Nucleus accumbens (tissue), 56 donors: ENCODE data around the gene PCNX1.
A peak's percentile ranks its signal among the peaks of the same experiment; 100 is the strongest.
"Not testable (repeated sequence)": the region's sequence is repeated elsewhere in the genome, so short reads cannot be mapped to it uniquely, and the experiment has no call there.

Source experiments
- DNase-seq, 56 donors: peaks; one replicate each; lab custom pipeline; 2025; lab: John Stamatoyannopoulos, UW

Gene PCNX1

GRCh38 chr14:70907176-70907995 lies at the start of gene PCNX1:
Gene PCNX1, plus strand, starts transcription at chr14:70907459. Its CDS starts 392 bp downstream, at chr14:70907851.
- peak in 55 of 56 donors; percentile 12 to 92 (median 79) for DNase-seq

- DNase-seq = no peak
Observed at GRCh38 chr14:70857496-70857890, 49.8 kb upstream of the PCNX1 start.

- DNase-seq = no peak
Observed at GRCh38 chr14:70858641-70859040, 48.6 kb upstream of the PCNX1 start.

- not testable (repeated sequence) for DNase-seq
Observed at GRCh38 chr14:70866992-70867391, 40.3 kb upstream of the PCNX1 start.

GRCh38 chr14:70871001-70871400 lies 36.3 kb upstream of the PCNX1 start:
- DNase-seq = no peak

- DNase-seq = no peak
Observed at GRCh38 chr14:70871863-70872677, 35.2 kb upstream of the PCNX1 start.

- no peak for DNase-seq
Observed at GRCh38 chr14:70872678-70873020, 34.6 kb upstream of the PCNX1 start.

GRCh38 chr14:70873627-70874026 lies 33.6 kb upstream of the PCNX1 start:
- DNase-seq = no peak

GRCh38 chr14:70875811-70876460 lies 31.3 kb upstream of the PCNX1 start:
- DNase-seq = not testable (repeated sequence)

GRCh38 chr14:70879448-70879847 lies 27.8 kb upstream of the PCNX1 start:
- no peak for DNase-seq

- DNase-seq = not testable (repeated sequence)
Observed at GRCh38 chr14:70880888-70881287, 26.4 kb upstream of the PCNX1 start.

GRCh38 chr14:70881549-70882177 lies 25.6 kb upstream of the PCNX1 start:
- no peak for DNase-seq

- DNase-seq = no peak
Observed at GRCh38 chr14:70882776-70883492, 24.3 kb upstream of the PCNX1 start.

GRCh38 chr14:70884595-70885342 lies 22.5 kb upstream of the PCNX1 start:
- DNase-seq = no peak

- no peak for DNase-seq
Observed at GRCh38 chr14:70885343-70886022, 21.8 kb upstream of the PCNX1 start.

- DNase-seq = peak in 1 of 56 donors; percentile 14
Observed at GRCh38 chr14:70886421-70887206, 20.6 kb upstream of the PCNX1 start.

GRCh38 chr14:70887207-70887681 lies 20.0 kb upstream of the PCNX1 start:
- DNase-seq = no peak
